Aorta (tissue), 5 donors: ENCODE measurements around the gene CCDC68. TPM values are rescaled to one million over a fixed set of nuclear protein-coding genes. Genes with fewer than 3 reads are reported as not detected.

Experiments used
- ATAC-seq: fragments of 200-7000 bp; cut with Tn5 transposase; one replicate; pipeline ENCODE4 v1.9.1; 2022; ENCODE audit warnings: moderate library complexity; ENCODE audit not compliant: low FRiP score
- DNase-seq, 2 donors: peaks; one replicate each; pipeline ENCODE4 v3.0.0-alpha.2; 2020
- H3K27ac ChIP-seq, 2 donors: one replicate each; pipeline ENCODE4 v1.5.1; 2013; ENCODE audit warnings: low read length in 2 of 2, mild to moderate bottlenecking in 2 of 2, moderate library complexity in 2 of 2, control low read depth in 1 of 2, inconsistent platforms in 1 of 2, low read depth in 1 of 2
- H3K27me3 ChIP-seq, 2 donors: one replicate each; pipeline ENCODE4 v1.6.1; 2013; ENCODE audit warnings: control low read depth in 1 of 2, low read length in 1 of 2, mild to moderate bottlenecking in 1 of 2, moderate library complexity in 1 of 2; ENCODE audit not compliant: insufficient read depth in 2 of 2, control insufficient read depth in 1 of 2
- H3K36me3 ChIP-seq, 2 donors: one replicate each; pipeline ENCODE4 v1.6.1; 2013; ENCODE audit warnings: control low read depth in 1 of 2, low read length in 1 of 2, mild to moderate bottlenecking in 1 of 2; ENCODE audit not compliant: insufficient read depth in 2 of 2, control insufficient read depth in 1 of 2
- H3K4me1 ChIP-seq, 2 donors: one replicate each; pipeline ENCODE4 v1.6.1; 2013; ENCODE audit warnings: low read length in 2 of 2, control low read depth in 1 of 2, mild to moderate bottlenecking in 1 of 2, moderate library complexity in 1 of 2; ENCODE audit not compliant: insufficient read depth in 2 of 2, control insufficient read depth in 1 of 2
- H3K4me3 ChIP-seq, 2 donors: one replicate each; pipeline ENCODE4 v1.5.1; 2013; ENCODE audit warnings: low read length in 2 of 2, control low read depth in 1 of 2, mild to moderate bottlenecking in 1 of 2
- H3K9me3 ChIP-seq: one replicate; pipeline ENCODE4 v1.6.1; 2013; ENCODE audit warnings: mild to moderate bottlenecking, low read length; ENCODE audit not compliant: control insufficient read depth
- WGBS, 2 donors: extraction: QIAGEN DNeasy Blood & Tissue Kit; methylation state at CpG; one replicate each; pipeline ENCODE4 v1.1.7; 2013; 5-methylcytosine and 5-hydroxymethylcytosine counted together
- intact Hi-C, 2 donors: fragments of 100-400 bp; cut with DNase I; formaldehyde crosslinking; loops; one replicate each; pipeline versions ENCODE4 v1.14.2 to v1.15.0; 2022
- long read RNA-seq, 2 donors: library from polyadenylated mRNA; unstranded; transcript quantifications; one replicate each; pipeline ENCODE4 v2.0.0, GENCODE V29; 2020 to 2021
- polyA plus RNA-seq, 2 donors: library from polyadenylated mRNA; stranded (reverse); fragments of 200-250 nt; gene quantifications; one replicate each; pipeline ENCODE4 v1.2.3, GENCODE V29; 2013
- total RNA-seq, 2 donors: library from RNA; stranded (reverse); fragmentation: NEBNext Ultra II Directional; extraction: Animal tissue kit (Norgen Biotek cat#: 25700); gene quantifications; one replicate each; pipeline ENCODE4 v1.2.1, GENCODE V29; 2021
- donor health status: healthy with polysubstance abuse.
- donor health status: Bipolar disorder and iron deficiency.
- donor health status: DM: no; HTN: no; CAD: no.
- donor health status: DM: no; HTN: no; CAD: no.
- donor health status: DM: yes; HTN: yes; CAD: no.

The CCDC68 gene, protein sequence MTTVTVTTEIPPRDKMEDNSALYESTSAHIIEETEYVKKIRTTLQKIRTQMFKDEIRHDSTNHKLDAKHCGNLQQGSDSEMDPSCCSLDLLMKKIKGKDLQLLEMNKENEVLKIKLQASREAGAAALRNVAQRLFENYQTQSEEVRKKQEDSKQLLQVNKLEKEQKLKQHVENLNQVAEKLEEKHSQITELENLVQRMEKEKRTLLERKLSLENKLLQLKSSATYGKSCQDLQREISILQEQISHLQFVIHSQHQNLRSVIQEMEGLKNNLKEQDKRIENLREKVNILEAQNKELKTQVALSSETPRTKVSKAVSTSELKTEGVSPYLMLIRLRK
- total RNA-seq, result 1 to 10 TPM; 4.4 to 8.3 TPM
- 1 to 10 TPM; 1.9 to 9.4 TPM for polyA plus RNA-seq
- long read RNA-seq, donor 1, full-length matches to known transcripts, result 1 of 5 reads
- long read RNA-seq, donor 1, partial matches to known transcripts, result 1 of 5 reads
- long read RNA-seq, donor 1, other reads (novel, unspliced or antisense), result 3 of 5 reads
- long read RNA-seq, donor 2, partial matches to known transcripts, result 2 of 3 reads
- long read RNA-seq, donor 2, other reads (novel, unspliced or antisense), result 1 of 3 reads

DNA sequence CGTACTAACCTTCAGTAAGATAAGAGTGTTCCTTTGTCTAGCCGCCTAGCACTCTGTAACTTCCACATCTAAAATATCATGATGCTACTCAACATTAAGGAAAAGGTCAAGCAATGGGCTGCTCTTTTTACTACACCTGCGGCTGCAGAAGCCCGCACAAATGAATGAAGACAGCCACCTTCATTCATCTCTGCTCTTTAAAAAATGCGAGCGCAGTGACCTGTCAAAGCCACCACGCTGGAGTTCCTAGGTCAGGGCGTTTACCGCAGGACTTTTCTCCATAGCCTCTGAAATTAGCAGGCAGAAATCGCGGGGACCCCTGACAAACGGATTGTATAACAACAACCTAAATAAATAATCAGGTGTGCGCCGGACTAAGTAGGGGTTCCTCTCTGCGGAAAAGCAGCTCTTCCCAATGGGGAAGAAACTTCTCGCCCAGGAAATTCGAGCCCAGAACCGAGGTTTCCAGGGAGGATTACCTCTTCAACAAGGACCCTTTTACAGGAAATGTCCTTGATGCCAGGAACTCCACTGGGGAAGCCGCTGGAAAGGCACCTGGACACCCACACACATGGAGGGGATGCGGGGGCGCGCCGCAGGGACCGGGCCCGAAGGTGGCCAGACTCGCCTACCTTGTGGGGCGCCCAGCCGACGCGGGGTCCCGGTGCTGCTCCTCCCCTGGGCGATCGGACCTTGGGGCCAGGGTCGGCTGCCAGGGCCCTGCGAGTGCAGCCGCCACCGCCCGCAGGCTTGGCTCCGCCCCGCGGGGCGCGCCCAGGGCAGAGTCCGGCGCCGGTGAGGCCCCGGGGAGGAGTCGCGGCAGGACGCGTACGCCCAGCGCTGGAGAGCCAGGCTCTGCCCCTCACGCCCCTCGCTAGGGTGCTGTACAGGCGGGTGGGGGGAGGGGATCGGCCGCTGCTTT is at the start of gene CCDC68:
TSS of gene CCDC68 (minus strand) at position 758 of the 922 bp plus-strand sequence. CDS start 16,670 bp downstream, outside the sequence.
- DNase-seq (peak in 1 of 2 donors; percentile 40), ATAC-seq (peak; percentile 64)
- H3K9me3 ChIP-seq, result no peaks in the 10 kb centered on the region
- H3K4me3 ChIP-seq, result no peak within 1 kb of the TSS
- H3K4me1 ChIP-seq, result no peaks in the 10 kb centered on the region
- H3K27me3 ChIP-seq, result no peaks in the 10 kb centered on the region
- no peak within 1 kb of the TSS for H3K27ac ChIP-seq
- WGBS, 2 donors, result 11 to 13% methylated on average over 51 to 58 of the region's 58 CpGs
- no peaks in the 10 kb centered on the region for H3K36me3 ChIP-seq
- intact Hi-C loops, result no loop called here

DNA sequence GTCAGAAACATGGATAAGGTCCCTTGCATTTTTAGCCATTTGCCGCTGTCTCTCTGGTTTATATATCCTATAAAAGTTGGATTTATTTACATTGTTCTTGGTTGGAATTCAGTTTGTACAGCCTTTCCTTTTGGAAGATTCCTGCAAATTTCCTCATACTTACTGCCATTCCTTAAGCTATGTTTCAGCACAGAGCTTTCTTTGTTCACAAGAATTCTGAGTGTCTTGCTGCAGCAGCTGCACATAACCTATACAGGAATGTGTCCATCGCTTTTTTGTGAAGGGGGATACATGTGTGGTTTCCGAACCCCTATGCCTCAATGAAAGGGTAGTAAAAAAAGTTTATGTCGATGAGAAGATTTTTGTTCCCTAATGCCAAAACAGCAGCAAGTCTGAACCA is 48.3 kb upstream of the CCDC68 start:
- H3K36me3 ChIP-seq, result no peaks in the 10 kb centered on the region
- no peak overlapping the region for H3K4me3 ChIP-seq
- intact Hi-C loops, result no loop called here
- H3K4me1 ChIP-seq, result no peaks in the 10 kb centered on the region
- no peak overlapping the region for H3K27ac ChIP-seq
- ATAC-seq (no peak), DNase-seq (no peak)
- 34 to 35% methylated on average over 4 of the region's 4 CpGs for WGBS, 2 donors
- no peaks in the 10 kb centered on the region for H3K27me3 ChIP-seq
- no peaks in the 10 kb centered on the region for H3K9me3 ChIP-seq

DNA sequence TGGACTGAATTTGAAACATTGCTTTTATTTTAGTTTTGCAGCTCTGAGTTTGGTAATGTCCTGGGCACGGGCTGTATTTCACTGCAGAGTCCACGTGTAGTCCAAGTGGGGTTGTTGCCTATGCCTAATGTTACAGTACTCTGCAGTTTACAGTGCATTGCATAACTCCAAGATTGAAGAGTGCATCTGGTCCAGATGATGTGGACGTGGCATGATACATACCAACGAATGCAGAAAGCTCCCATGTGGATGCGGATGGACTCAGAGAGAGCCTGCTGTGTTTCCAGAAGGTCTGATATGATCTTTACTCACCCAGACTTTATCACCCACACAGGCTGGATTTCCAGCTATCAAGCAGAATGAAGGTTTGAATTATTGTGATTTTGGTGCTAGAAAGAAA is 44.4 kb upstream of the CCDC68 start:
- DNase-seq, result no peak
- WGBS, 2 donors, result 67 to 74% methylated on average over 5 of the region's 5 CpGs

DNA sequence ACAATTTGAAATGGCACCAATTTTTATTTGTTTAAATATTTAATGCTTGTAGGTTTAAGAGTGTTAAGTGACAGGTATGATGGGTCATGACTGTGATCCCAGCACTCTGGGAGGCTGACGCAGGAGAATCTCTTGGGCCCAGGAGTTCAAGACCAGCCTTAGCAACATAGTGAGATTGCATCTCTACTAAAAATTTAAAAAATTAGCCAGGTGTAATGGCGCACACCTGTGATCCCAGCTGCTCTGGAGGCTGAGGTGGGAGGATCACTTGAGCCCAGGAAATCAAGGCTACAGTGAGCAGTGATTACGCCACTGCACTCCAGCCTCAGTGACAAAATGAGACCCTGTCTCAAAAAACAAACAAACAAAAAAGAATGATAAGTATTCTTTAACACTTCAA is 43.0 kb upstream of the CCDC68 start:
- no peaks in the 10 kb centered on the region for H3K9me3 ChIP-seq
- H3K36me3 ChIP-seq, result no peaks in the 10 kb centered on the region
- no peaks in the 10 kb centered on the region for H3K4me1 ChIP-seq
- H3K27me3 ChIP-seq, result no peaks in the 10 kb centered on the region
- 72 to 86% methylated on average over 3 of the region's 3 CpGs for WGBS, 2 donors
- no peak for ATAC-seq
- DNase-seq, result no peak
- intact Hi-C loops, result no loop called here
- H3K4me3 ChIP-seq, result no peak overlapping the region
- H3K27ac ChIP-seq, result no peak overlapping the region

More for the DNA sequence above, 44.4 kb upstream of the CCDC68 start:
- no peak for ATAC-seq
- H3K27ac ChIP-seq, result no peak overlapping the region
- H3K4me3 ChIP-seq, result no peak overlapping the region
- no peaks in the 10 kb centered on the region for H3K36me3 ChIP-seq
- H3K4me1 ChIP-seq, result no peaks in the 10 kb centered on the region
- no peaks in the 10 kb centered on the region for H3K9me3 ChIP-seq
- H3K27me3 ChIP-seq, result no peaks in the 10 kb centered on the region
- intact Hi-C loops, result no loop called here

DNA sequence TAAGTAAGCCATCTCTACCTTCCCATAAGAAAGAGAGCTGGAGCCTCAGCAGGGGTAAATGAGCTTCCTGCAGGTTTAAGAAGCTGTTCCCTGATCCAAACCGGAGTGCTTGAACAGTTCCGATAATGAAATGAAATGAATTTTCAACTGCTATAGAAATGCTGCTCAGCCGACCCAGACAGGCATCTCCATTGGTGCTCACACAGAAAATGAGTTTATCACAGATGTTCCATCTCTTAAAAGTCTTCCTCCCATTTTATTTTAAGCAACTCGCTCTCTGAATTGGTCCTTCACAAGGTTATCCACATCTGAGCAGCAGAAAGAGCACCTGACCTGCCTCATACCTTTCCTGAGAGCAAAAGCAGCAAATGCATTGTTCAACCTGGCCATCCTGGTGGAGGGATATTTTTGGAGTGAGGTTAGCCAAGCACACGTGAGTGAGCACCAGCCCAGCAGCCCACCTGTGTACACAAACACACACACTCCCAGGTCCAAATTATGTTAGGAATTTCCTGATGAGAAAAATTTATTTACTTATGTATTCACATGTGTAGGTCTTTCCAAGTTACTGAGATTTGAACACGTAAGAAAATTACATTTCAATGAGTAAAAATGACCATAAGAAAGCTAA is 42.2 kb upstream of the CCDC68 start:
- no peak overlapping the region for H3K4me3 ChIP-seq
- H3K27ac ChIP-seq, result no peak overlapping the region
- no peaks in the 10 kb centered on the region for H3K4me1 ChIP-seq
- intact Hi-C loops, result no loop called here
- WGBS, 2 donors, result 48 to 59% methylated on average over 6 of the region's 6 CpGs
- no peak for ATAC-seq
- no peaks in the 10 kb centered on the region for H3K9me3 ChIP-seq
- H3K36me3 ChIP-seq, result no peaks in the 10 kb centered on the region
- DNase-seq, result no peak
- no peaks in the 10 kb centered on the region for H3K27me3 ChIP-seq

DNA sequence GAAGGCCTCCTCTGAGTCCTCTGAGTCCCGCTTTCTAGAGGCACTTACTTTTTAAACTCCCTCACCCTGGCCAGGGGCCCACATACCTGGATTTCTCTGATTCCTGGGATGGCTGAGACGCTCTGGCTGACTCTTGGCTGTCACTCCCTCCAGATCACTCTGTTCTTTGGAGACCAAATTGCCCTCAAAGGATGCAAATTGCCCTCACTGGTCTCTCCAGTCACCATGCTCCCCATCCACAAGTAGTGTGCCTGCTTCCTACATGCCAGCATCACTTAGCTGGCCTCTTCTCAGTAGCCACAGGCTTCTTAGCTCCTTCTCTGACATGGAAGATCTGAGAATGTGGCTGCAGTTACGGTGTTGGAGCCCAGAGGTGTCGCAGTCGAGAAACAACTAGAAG is 41.3 kb upstream of the CCDC68 start:
- no peak for DNase-seq
- Histone ChIP-seq H3K27ac (no peak overlapping the region), H3K4me1 (no peaks in the 10 kb centered on the region), H3K4me3 (no peak overlapping the region), H3K27me3 (no peaks in the 10 kb centered on the region), H3K36me3 (no peaks in the 10 kb centered on the region), H3K9me3 (no peaks in the 10 kb centered on the region)
- 87% methylated on average over 5 of the region's 5 CpGs for WGBS, 2 donors
- no peak for ATAC-seq
- intact Hi-C loops, result no loop called here

DNA sequence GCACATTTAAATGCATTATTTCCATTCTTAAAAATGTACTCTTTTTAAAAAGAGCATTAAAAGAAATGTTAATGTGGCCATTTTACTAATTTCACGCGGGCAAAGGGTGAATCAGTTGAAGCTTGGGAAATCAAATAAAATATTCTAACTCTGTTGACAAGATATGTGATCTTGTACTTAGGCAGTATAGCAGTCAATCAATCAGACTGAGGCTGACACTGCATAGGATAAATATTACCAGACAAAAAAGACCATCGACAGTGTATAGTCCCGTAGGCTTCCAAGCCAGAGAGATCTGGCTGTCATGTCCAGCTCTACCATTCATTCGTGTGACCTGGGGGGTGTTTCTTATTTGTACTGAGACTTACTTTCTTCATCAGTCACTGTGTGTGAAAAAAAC is 39.8 kb upstream of the CCDC68 start:
- Histone ChIP-seq H3K9me3 (no peaks in the 10 kb centered on the region), H3K4me3 (no peak overlapping the region), H3K36me3 (no peaks in the 10 kb centered on the region), H3K4me1 (no peaks in the 10 kb centered on the region), H3K27me3 (no peaks in the 10 kb centered on the region), H3K27ac (no peak overlapping the region)
- ATAC-seq (no peak), DNase-seq (no peak)
- intact Hi-C loops, result no loop called here
- WGBS, 2 donors, result 79 to 88% methylated on average over 5 of the region's 5 CpGs

DNA sequence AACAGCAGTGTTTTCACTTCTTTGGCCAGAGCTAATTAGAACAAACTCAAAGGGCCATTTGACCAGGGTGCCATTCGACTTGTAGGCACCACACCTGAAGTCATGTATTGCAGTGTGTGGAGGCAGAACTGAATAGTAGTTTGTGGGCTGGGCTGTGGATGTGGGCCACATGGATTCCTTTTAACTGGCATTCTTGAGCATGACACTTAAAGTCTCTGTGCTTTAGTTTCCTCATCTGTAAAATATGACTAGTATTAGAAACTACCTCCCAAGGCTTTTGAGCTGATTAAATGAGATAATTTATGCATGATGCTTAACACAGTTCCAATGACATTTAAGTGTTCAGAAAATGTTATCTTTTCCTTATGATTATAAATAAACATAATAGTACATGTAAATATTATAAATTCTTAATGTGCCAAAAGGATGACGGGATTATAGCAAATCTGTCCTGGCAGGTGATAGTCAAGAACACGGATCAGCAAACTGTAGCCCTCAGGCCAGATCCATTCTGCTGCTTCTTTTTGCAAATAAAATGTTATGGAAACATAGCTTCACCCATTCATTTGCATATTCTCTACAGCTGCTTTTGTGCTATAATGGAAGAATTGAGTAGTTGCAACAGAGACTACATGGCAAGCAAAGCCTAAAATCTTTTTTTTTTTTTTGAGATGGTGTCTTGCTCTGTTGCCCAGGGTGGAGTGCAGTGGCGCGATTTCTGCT is 36.3 kb upstream of the CCDC68 start:
- H3K4me3 ChIP-seq, result no peak overlapping the region
- intact Hi-C loops, result no loop called here
- WGBS, 2 donors, result 92 to 94% methylated on average over 5 of the region's 5 CpGs
- H3K27me3 ChIP-seq, result no peaks in the 10 kb centered on the region
- H3K9me3 ChIP-seq, result no peaks in the 10 kb centered on the region
- H3K36me3 ChIP-seq, result no peaks in the 10 kb centered on the region
- DNase-seq (no peak), ATAC-seq (no peak)
- H3K27ac ChIP-seq, result no peak overlapping the region
- H3K4me1 ChIP-seq, result no peaks in the 10 kb centered on the region
